ENCODE results near the gene AFAP1L2.

Gene AFAP1L2

GRCh38 chr10:114357515-114357996 is 46.7 kb downstream of the AFAP1L2 start:
- Histone ChIP-seq H3K4me1 (no peaks in the 10 kb centered on the region), H3K36me3 (no peaks in the 10 kb centered on the region), H3K27me3 (no peaks in the 10 kb centered on the region), H3K9me3 (no peaks in the 10 kb centered on the region), H3K4me3 (ENCODE audit: low read depth, low read length) (no peak overlapping the region)
- no peak for DNase-seq
- TF ChIP-seq CTCF (IDR thresholded peaks at IDR 0.05; ENCODE audit: low read depth, low read length), result no peak

- no peak for DNase-seq
- no peaks in the 10 kb centered on the region for H3K36me3 ChIP-seq
These were observed 47.4 kb downstream of the AFAP1L2 start for GRCh38 chr10:114356751-114357514.

GRCh38 chr10:114356126-114356525 is 48.2 kb downstream of the AFAP1L2 start:
- no peaks in the 10 kb centered on the region for H3K27me3 ChIP-seq
- no peaks in the 10 kb centered on the region for H3K36me3 ChIP-seq
- no peaks in the 10 kb centered on the region for H3K4me1 ChIP-seq
- no peaks in the 10 kb centered on the region for H3K9me3 ChIP-seq
- DNase-seq, result no peak
- no peak for TF ChIP-seq CTCF (IDR thresholded peaks at IDR 0.05; ENCODE audit: low read depth, low read length)
- no peak overlapping the region for H3K4me3 ChIP-seq (ENCODE audit: low read depth, low read length)

More at GRCh38 chr10:114356751-114357514, 47.4 kb downstream of the AFAP1L2 start:
- Histone ChIP-seq H3K9me3 (no peaks in the 10 kb centered on the region), H3K4me3 (ENCODE audit: low read depth, low read length) (no peak overlapping the region), H3K4me1 (no peaks in the 10 kb centered on the region), H3K27me3 (no peaks in the 10 kb centered on the region)
- no peak for TF ChIP-seq CTCF (IDR thresholded peaks at IDR 0.05; ENCODE audit: low read depth, low read length)

- H3K36me3 ChIP-seq, result no peaks in the 10 kb centered on the region
- no peak for TF ChIP-seq CTCF (IDR thresholded peaks at IDR 0.05; ENCODE audit: low read depth, low read length)
- H3K4me1 ChIP-seq, result no peaks in the 10 kb centered on the region
- no peak overlapping the region for H3K4me3 ChIP-seq (ENCODE audit: low read depth, low read length)
- H3K27me3 ChIP-seq, result no peaks in the 10 kb centered on the region
- no peaks in the 10 kb centered on the region for H3K9me3 ChIP-seq
- DNase-seq, result no peak
These were observed 50.9 kb downstream of the AFAP1L2 start for GRCh38 chr10:114353383-114353782.

- no peaks in the 10 kb centered on the region for H3K36me3 ChIP-seq
- H3K27me3 ChIP-seq, result no peaks in the 10 kb centered on the region
- no peaks in the 10 kb centered on the region for H3K9me3 ChIP-seq
- H3K4me3 ChIP-seq (ENCODE audit: low read depth, low read length), result no peak overlapping the region
- H3K4me1 ChIP-seq, result no peaks in the 10 kb centered on the region
- no peak for TF ChIP-seq CTCF (IDR thresholded peaks at IDR 0.05; ENCODE audit: low read depth, low read length)
- DNase-seq, result no peak
These were observed 51.5 kb downstream of the AFAP1L2 start for GRCh38 chr10:114352653-114353298.

- Histone ChIP-seq H3K4me1 (no peaks in the 10 kb centered on the region), H3K36me3 (no peaks in the 10 kb centered on the region), H3K9me3 (no peaks in the 10 kb centered on the region), H3K4me3 (ENCODE audit: low read depth, low read length) (no peak overlapping the region), H3K27me3 (no peaks in the 10 kb centered on the region)
- TF ChIP-seq CTCF (IDR thresholded peaks at IDR 0.05; ENCODE audit: low read depth, low read length), result no peak
- DNase-seq, result no peak
These were observed 53.6 kb downstream of the AFAP1L2 start for GRCh38 chr10:114350751-114351150.

All from BE2C (cell line).